Measurements from ENCODE around the gene EPGN. TPM values are rescaled to one million over a fixed set of nuclear protein-coding genes. Genes with fewer than 3 reads are reported as not detected.

EPGN gene
- total and polyA plus RNA-seq, 2 donors (not counting 1 experiment from before 2014, with no cell fraction given) = 0.32 TPM; not detected in 1

DNA sequence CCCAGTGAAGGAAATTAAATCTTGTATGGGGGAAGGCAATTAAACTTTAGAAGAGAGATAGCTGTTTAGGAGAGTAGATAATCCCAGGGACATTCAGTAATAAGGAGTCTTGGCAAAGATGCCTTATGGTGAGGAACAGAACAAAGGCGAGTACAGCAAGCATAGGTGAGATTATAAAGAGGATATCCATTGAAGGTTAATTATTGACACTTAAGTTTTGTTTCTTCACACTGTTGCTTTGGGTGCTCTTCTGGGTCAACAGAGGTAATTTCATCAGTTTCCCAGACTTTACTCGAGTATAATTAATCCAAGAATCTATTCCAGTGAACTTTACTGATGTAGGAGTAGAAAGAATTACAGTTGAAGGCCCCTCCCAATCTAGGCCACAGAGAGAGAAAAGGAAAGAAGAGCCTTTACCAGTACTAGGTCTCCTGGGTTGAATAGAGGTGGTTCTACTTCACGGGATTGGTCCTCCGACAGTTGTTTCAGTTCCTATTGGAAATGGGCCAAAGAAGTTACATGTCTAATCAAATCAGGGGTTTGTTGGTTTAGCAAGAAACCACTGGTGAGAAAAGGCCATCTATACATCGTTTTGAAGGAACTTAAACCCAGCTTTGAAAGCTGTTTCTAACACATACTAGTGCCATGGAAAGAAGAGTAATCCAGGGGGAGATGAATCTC is 27.2 kb downstream of the EPGN start:
- no peaks in the 10 kb centered on the region for H3K27me3 ChIP-seq (replicated peaks in 1 of 4; ENCODE audit: control extremely low read depth in 1 of 4, control insufficient read depth in 3 of 4, insufficient read depth in 4 of 4, low read length in 3 of 4)
- H3K4me2 ChIP-seq (replicated peaks; ENCODE audit: low read depth, low read length, poor library complexity, severe bottlenecking) = no peak overlapping the region
- H2AFZ ChIP-seq (ENCODE audit: insufficient read depth, low read depth, low read length, poor library complexity, severe bottlenecking) = no peak overlapping the region
- no peak overlapping the region for H3K27ac ChIP-seq (ENCODE audit: low read length in 2 of 2)
- 50% methylated on average over 2 of the region's 5 CpGs for WGBS (ENCODE audit: insufficient coverage)
- TF ChIP-seq EZH2 (IDR thresholded peaks at IDR 0.05; ENCODE audit: borderline replicate concordance, insufficient read depth, low read depth, low read length, poor library complexity, severe bottlenecking) = no peak
- TF ChIP-seq, protein P1, sequence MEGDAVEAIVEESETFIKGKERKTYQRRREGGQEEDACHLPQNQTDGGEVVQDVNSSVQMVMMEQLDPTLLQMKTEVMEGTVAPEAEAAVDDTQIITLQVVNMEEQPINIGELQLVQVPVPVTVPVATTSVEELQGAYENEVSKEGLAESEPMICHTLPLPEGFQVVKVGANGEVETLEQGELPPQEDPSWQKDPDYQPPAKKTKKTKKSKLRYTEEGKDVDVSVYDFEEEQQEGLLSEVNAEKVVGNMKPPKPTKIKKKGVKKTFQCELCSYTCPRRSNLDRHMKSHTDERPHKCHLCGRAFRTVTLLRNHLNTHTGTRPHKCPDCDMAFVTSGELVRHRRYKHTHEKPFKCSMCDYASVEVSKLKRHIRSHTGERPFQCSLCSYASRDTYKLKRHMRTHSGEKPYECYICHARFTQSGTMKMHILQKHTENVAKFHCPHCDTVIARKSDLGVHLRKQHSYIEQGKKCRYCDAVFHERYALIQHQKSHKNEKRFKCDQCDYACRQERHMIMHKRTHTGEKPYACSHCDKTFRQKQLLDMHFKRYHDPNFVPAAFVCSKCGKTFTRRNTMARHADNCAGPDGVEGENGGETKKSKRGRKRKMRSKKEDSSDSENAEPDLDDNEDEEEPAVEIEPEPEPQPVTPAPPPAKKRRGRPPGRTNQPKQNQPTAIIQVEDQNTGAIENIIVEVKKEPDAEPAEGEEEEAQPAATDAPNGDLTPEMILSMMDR (IDR thresholded peaks at IDR 0.05) = no peak
- no peaks in the 10 kb centered on the region for H3K9me3 ChIP-seq (ENCODE audit: control extremely low read depth in 1 of 3, control insufficient read depth in 2 of 3, insufficient read depth in 1 of 3, low read length in 2 of 3)
- H3K4me1 ChIP-seq (ENCODE audit: control insufficient read depth in 2 of 2, insufficient read depth in 2 of 2, low read length in 2 of 2) = no peaks in the 10 kb centered on the region
- Mint-ChIP-seq H3K27me3 (peaks cover 5% of the 10 kb centered on the region), H3K9me3 (ENCODE audit: insufficient read depth) (no peaks in the 10 kb centered on the region), H3K4me1 (peaks cover 7% of the 10 kb centered on the region), H3K4me3 (no peak overlapping the region), H3K27ac (no peak overlapping the region)
- DNase-seq = peak; percentile 13
- no peaks in the 10 kb centered on the region for H4K20me1 ChIP-seq (ENCODE audit: control insufficient read depth, insufficient read depth, low read length, poor library complexity, severe bottlenecking)
- POLR2A ChIA-PET = no interaction called here
- H3K9ac ChIP-seq (ENCODE audit: low read length) = no peak overlapping the region
- no peak for ATAC-seq (ENCODE audit: low read depth)
- CTCF ChIA-PET = no interaction called here
- no peak overlapping the region for H3K4me3 ChIP-seq (ENCODE audit: control extremely low read depth in 1 of 5, extremely low read depth in 1 of 5, insufficient read depth in 1 of 5, low read depth in 2 of 5, low read length in 4 of 5)
- intact Hi-C loops (cut with micrococcal nuclease) = no loop called here
- no peaks in the 10 kb centered on the region for H3K36me3 ChIP-seq (replicated peaks in 1 of 2; ENCODE audit: control extremely low read depth in 1 of 2, control insufficient read depth in 1 of 2, extremely low read depth in 1 of 2, insufficient read depth in 2 of 2, low read length in 1 of 2)
- H3K79me2 ChIP-seq (ENCODE audit: control insufficient read depth, insufficient read depth, low read length) = no peaks in the 10 kb centered on the region

DNA sequence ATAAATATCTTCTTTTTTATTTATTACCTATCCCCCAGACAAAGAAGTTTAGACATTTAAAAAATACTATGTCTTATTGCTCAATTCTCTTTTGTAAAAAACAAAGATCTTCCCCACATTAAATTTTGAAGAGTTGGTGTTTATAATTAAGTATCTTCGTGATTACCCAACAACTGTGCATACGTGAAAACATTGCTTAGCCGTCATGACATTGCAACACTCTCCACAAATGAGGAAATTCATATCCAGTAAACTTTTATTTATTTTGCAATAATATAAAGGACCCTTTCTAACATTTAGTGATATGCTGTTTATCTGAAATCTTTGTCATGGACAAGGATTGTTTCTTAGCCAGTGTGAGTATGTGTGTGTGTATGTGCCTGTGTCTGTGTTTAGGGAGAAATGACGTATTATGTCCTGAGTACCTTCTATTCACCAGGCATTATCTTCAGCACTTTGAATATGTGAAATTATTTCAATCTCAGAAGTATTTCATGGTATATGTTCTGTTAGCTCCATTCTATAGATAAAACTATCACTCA is 30.6 kb downstream of the EPGN start:
- H3K4me1 ChIP-seq (ENCODE audit: control insufficient read depth in 2 of 2, insufficient read depth in 2 of 2, low read length in 2 of 2) = no peaks in the 10 kb centered on the region
- H3K4me2 ChIP-seq (replicated peaks; ENCODE audit: low read depth, low read length, poor library complexity, severe bottlenecking) = no peak overlapping the region
- H3K9ac ChIP-seq (ENCODE audit: low read length) = no peak overlapping the region
- DNase-seq = no peak
- no peak for TF ChIP-seq EZH2 (IDR thresholded peaks at IDR 0.05; ENCODE audit: borderline replicate concordance, insufficient read depth, low read depth, low read length, poor library complexity, severe bottlenecking)
- TF ChIP-seq, protein P1 (IDR thresholded peaks at IDR 0.05) = no peak
- H3K9me3 ChIP-seq (ENCODE audit: control extremely low read depth in 1 of 3, control insufficient read depth in 2 of 3, insufficient read depth in 1 of 3, low read length in 2 of 3) = peaks cover 0 to 8% (median 3%) of the 10 kb centered on the region in 3 donors
- no peaks in the 10 kb centered on the region for H3K36me3 ChIP-seq (replicated peaks in 1 of 2; ENCODE audit: control extremely low read depth in 1 of 2, control insufficient read depth in 1 of 2, extremely low read depth in 1 of 2, insufficient read depth in 2 of 2, low read length in 1 of 2)
- no peak overlapping the region for H3K4me3 ChIP-seq (ENCODE audit: control extremely low read depth in 1 of 5, extremely low read depth in 1 of 5, insufficient read depth in 1 of 5, low read depth in 2 of 5, low read length in 4 of 5)
- intact Hi-C loops (cut with micrococcal nuclease) = no loop called here
- H3K79me2 ChIP-seq (ENCODE audit: control insufficient read depth, insufficient read depth, low read length) = no peaks in the 10 kb centered on the region
- H2AFZ ChIP-seq (ENCODE audit: insufficient read depth, low read depth, low read length, poor library complexity, severe bottlenecking) = no peak overlapping the region
- H4K20me1 ChIP-seq (ENCODE audit: control insufficient read depth, insufficient read depth, low read length, poor library complexity, severe bottlenecking) = no peaks in the 10 kb centered on the region
- no peak overlapping the region for H3K27ac ChIP-seq (ENCODE audit: low read length in 2 of 2)
- ChIA-PET CTCF (no interaction called here), POLR2A (no interaction called here)
- H3K27me3 ChIP-seq (replicated peaks in 1 of 4; ENCODE audit: control extremely low read depth in 1 of 4, control insufficient read depth in 3 of 4, insufficient read depth in 4 of 4, low read length in 3 of 4) = no peaks in the 10 kb centered on the region
- Mint-ChIP-seq H3K4me1 (peaks cover 7% of the 10 kb centered on the region), H3K27ac (no peak overlapping the region), H3K4me3 (no peak overlapping the region), H3K27me3 (peaks cover 5% of the 10 kb centered on the region), H3K9me3 (ENCODE audit: insufficient read depth) (peaks cover 4% of the 10 kb centered on the region)
- no CpG with 5 or more reads among the region's 4 CpGs for WGBS (ENCODE audit: insufficient coverage)
- ATAC-seq (ENCODE audit: low read depth) = no peak

Measured in B cell (primary cell).